Progenitor cell of endocrine pancreas (in vitro differentiated cells): ENCODE measurements around the gene ZNF644. TPM values are rescaled to one million over a fixed set of nuclear protein-coding genes. Genes with fewer than 3 reads are reported as not detected.

ENCODE experiments used
- DNase-seq: peaks from one replicate; pipeline ENCODE4 v3.0.0; 2021; ENCODE audit warnings: low spot score; ENCODE audit not compliant: unreplicated experiment
- H3K27ac Mint-ChIP-seq: 2 replicates; pipeline ENCODE4 v1.8.0; 2021; ENCODE audit warnings: mild to moderate bottlenecking, moderate library complexity, mixed read lengths
- H3K27me3 Mint-ChIP-seq: 2 replicates; pipeline ENCODE4 v1.8.0; 2021; ENCODE audit warnings: mixed read lengths
- H3K36me3 Mint-ChIP-seq: 2 replicates; pipeline ENCODE4 v1.8.0; 2022; ENCODE audit warnings: mixed read lengths; ENCODE audit not compliant: insufficient read depth
- H3K4me1 Mint-ChIP-seq: 2 replicates; pipeline ENCODE4 v1.8.0; 2021; ENCODE audit warnings: low read depth, mixed read lengths
- H3K4me3 Mint-ChIP-seq: 2 replicates; pipeline ENCODE4 v1.8.0; 2021; ENCODE audit warnings: low read depth, mild to moderate bottlenecking, moderate library complexity, mixed read lengths
- H3K9me3 Mint-ChIP-seq: 2 replicates; pipeline ENCODE4 v1.8.0; 2021; ENCODE audit warnings: low read depth, mixed read lengths
- total RNA-seq: library from RNA; stranded (reverse); gene quantifications from 2 replicates; pipeline ENCODE4 v1.2.1, GENCODE V29; 2021
- TF ChIP-seq, protein P1 (sequence below): fragments of 200-600 bp; sonication (generic); IDR thresholded peaks from one replicate; pipeline ENCODE4 v1.5.0; 2021; ENCODE audit warnings: antibody characterized with exemption, mild to moderate bottlenecking; ENCODE audit not compliant: unreplicated experiment

Gene ZNF644
- total RNA-seq, 1 donor from 2014 or later: 101 TPM

- Mint-ChIP-seq H3K9me3 (no peaks in the 10 kb centered on the region), H3K36me3 (peaks cover 19% of the 10 kb centered on the region), H3K4me1 (peaks cover 4% of the 10 kb centered on the region), H3K27ac (peak overlapping the region; percentile 43), H3K4me3 (no peak overlapping the region), H3K27me3 (no peaks in the 10 kb centered on the region)
- TF ChIP-seq, protein P1, sequence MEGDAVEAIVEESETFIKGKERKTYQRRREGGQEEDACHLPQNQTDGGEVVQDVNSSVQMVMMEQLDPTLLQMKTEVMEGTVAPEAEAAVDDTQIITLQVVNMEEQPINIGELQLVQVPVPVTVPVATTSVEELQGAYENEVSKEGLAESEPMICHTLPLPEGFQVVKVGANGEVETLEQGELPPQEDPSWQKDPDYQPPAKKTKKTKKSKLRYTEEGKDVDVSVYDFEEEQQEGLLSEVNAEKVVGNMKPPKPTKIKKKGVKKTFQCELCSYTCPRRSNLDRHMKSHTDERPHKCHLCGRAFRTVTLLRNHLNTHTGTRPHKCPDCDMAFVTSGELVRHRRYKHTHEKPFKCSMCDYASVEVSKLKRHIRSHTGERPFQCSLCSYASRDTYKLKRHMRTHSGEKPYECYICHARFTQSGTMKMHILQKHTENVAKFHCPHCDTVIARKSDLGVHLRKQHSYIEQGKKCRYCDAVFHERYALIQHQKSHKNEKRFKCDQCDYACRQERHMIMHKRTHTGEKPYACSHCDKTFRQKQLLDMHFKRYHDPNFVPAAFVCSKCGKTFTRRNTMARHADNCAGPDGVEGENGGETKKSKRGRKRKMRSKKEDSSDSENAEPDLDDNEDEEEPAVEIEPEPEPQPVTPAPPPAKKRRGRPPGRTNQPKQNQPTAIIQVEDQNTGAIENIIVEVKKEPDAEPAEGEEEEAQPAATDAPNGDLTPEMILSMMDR: no peak
- no peak for DNase-seq
Measured at GRCh38 chr1:90973897-90974798, 47.7 kb downstream of the ZNF644 start.

DNA sequence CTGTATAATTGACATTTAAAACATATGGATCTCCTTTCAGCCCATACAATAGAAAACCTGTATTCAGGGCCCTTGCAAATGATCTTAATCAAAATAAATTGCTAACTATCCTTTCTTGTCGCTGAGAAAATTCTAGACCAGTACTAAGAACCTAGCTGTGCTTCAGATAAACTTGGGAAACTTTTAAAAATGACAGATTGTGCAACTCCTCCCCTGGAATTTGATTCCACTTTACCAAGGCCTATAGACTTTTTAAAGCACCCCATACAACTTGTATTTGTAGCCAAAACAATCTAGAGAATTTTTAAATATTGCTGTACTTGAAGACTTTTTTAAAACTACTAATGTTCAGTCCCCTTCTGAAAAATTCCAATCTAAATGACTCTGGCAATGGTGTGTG, 51.6 kb downstream of the ZNF644 start:
- peak overlapping the region; percentile 68 for H3K27ac Mint-ChIP-seq
- peaks cover 4% of the 10 kb centered on the region for H3K4me1 Mint-ChIP-seq

GRCh38 chr1:90969241-90969640, 52.6 kb downstream of the ZNF644 start:
- Mint-ChIP-seq H3K27ac (no peak overlapping the region), H3K4me3 (no peak overlapping the region), H3K4me1 (peaks cover 4% of the 10 kb centered on the region), H3K9me3 (no peaks in the 10 kb centered on the region), H3K36me3 (peaks cover 11% of the 10 kb centered on the region), H3K27me3 (no peaks in the 10 kb centered on the region)
- DNase-seq: no peak
- TF ChIP-seq, protein P1: no peak

More for the DNA sequence above, 51.6 kb downstream of the ZNF644 start:
- H3K36me3 Mint-ChIP-seq: peaks cover 11% of the 10 kb centered on the region
- no peak for DNase-seq
- H3K9me3 Mint-ChIP-seq: no peaks in the 10 kb centered on the region
- no peak overlapping the region for H3K4me3 Mint-ChIP-seq
- H3K27me3 Mint-ChIP-seq: no peaks in the 10 kb centered on the region
- TF ChIP-seq, protein P1: no peak

DNA sequence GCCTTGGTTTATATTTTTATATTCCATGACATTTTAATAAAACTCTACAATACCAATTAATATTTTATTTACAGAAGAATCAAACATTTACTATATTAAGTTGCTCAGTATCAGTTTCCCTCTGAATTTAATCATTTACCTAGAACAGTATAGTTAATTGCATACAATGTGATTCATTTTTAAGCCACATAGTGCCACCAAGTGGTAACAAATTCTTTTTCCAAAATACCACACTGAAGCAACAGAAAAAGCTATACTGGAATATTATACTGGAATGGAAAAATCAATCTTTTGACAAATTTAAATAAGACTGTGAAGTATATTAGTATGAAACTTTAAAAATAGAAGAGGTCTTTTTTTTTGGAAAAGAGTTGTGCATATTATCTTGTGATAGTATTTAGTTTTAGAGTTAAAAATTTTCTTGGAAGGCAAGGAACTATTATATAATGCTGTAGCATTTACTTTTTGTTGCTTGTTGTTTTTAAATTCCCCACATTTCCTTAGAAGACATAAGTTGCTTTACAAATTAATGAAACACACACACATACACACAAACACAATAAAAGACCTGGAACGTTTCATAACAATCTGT, 57.3 kb downstream of the ZNF644 start:
- no peaks in the 10 kb centered on the region for H3K4me1 Mint-ChIP-seq
- peak overlapping the region; percentile 60 for H3K27ac Mint-ChIP-seq
- TF ChIP-seq, protein P1: peak; percentile 62
- H3K9me3 Mint-ChIP-seq: peaks cover under 1% of the 10 kb centered on the region
- DNase-seq: no peak
- peaks cover 4% of the 10 kb centered on the region for H3K36me3 Mint-ChIP-seq
- no peaks in the 10 kb centered on the region for H3K27me3 Mint-ChIP-seq
- no peak overlapping the region for H3K4me3 Mint-ChIP-seq

DNA sequence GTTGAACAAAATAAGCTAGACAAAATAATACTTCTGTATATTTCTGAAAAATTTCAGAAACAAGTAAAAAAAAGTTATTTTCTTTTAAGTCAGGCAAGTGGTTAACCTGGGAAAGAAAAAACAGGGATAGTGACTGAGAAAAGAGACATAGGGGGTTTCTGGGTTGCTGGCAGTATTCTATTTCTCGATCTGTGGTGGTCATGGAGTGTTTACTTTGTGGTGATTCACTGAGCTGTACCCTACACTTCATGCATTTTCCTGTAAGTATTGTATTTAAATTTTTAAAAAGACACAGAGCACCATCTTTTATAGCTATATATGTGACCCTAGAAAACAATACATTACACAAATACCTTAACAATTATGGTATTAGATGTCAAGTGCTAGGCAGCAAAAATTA, 58.2 kb downstream of the ZNF644 start:
- H3K36me3 Mint-ChIP-seq: peaks cover 11% of the 10 kb centered on the region
- H3K27me3 Mint-ChIP-seq: no peaks in the 10 kb centered on the region
- no peak for DNase-seq

More for the DNA sequence above, 58.2 kb downstream of the ZNF644 start:
- no peak overlapping the region for H3K27ac Mint-ChIP-seq
- no peaks in the 10 kb centered on the region for H3K4me1 Mint-ChIP-seq
- H3K4me3 Mint-ChIP-seq: no peak overlapping the region
- TF ChIP-seq, protein P1: no peak
- H3K9me3 Mint-ChIP-seq: peaks cover 3% of the 10 kb centered on the region
